Measurements from ENCODE around the gene CFAP20DC. TPM values are rescaled to one million over a fixed set of nuclear protein-coding genes. Genes with fewer than 3 reads are reported as not detected.

CFAP20DC gene
- total and polyA plus RNA-seq, 4 donors: 0.98 to 2.1 (median 1.5) TPM

DNA sequence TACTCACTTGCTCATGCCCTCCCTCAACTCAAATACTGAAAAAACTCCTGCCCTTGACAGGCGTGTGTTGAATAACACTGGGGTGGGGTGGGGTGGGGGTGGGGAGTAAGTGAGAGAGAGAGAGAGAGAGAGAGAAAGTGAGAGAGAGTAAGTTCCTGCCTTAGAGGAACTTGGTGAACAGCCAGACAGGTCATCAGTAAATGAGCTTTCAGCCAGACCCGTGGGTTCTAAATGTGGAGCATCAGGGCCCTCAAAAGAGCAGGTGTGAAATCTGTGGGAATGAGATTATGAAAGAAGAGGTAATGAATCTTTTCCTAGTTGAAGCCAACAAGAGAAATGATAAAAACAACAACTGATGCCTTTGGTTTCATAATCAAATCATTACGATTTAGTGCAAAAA lies 248.9 kb downstream of the CFAP20DC start:
- WGBS: 57% methylated on average over 3 of the region's 3 CpGs
- Histone ChIP-seq H3K27me3 (ENCODE audit: control insufficient read depth in 4 of 4, insufficient read depth in 4 of 4, low read length in 3 of 4) (no peaks in the 10 kb centered on the region), H3K9ac (ENCODE audit: low read depth in 1 of 2, low read length in 2 of 2) (no peak overlapping the region), H3K27ac (ENCODE audit: low read depth in 1 of 2, low read length in 2 of 2) (no peak overlapping the region), H3K9me3 (ENCODE audit: control insufficient read depth in 4 of 4, low read length in 3 of 4) (no peaks in the 10 kb centered on the region), H3K4me1 (ENCODE audit: control insufficient read depth in 4 of 4, insufficient read depth in 4 of 4, low read length in 3 of 4) (peaks cover 0 to 2% (median 0%) of the 10 kb centered on the region in 4 donors), H3K4me3 (ENCODE audit: low read depth in 1 of 3, low read length in 3 of 3) (no peak overlapping the region), H3K36me3 (ENCODE audit: control insufficient read depth in 4 of 4, insufficient read depth in 3 of 4, low read depth in 1 of 4, low read length in 3 of 4) (no peaks in the 10 kb centered on the region)
- no peak for DNase-seq (ENCODE audit: low spot score)
- no peak for TF ChIP-seq RAD21 (IDR thresholded peaks at IDR 0.05)
- no peak for TF ChIP-seq HNF4A (conservative IDR thresholded peaks at IDR 0.05)
- TF ChIP-seq FOXA2 (IDR thresholded peaks at IDR 0.05): no peak
- no peak for TF ChIP-seq JUND (IDR thresholded peaks at IDR 0.05)
- no peak for TF ChIP-seq REST (IDR thresholded peaks at IDR 0.05)
- no peak for TF ChIP-seq NR2F2 (IDR thresholded peaks at IDR 0.05)

DNA sequence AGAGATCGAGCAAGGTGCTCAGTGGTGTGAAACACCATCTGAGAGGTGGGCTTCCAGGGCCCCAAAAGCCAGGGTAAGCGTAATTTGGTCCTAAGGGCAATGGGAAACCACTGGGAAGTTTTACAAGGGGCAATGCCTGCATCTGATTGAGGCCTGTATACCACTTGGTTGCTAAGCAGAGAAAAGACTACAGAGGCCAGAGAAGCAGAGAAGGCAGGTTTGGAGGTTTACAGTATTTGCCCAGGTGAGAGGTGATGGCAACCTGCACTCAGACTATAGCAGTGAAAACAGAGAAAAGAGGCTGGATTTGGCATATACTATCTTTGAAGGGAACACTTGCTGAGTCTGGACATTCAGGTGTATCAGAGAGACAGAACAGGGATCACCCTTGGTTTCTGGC lies 249.8 kb downstream of the CFAP20DC start:
- H3K4me1 ChIP-seq (ENCODE audit: control insufficient read depth in 4 of 4, insufficient read depth in 4 of 4, low read length in 3 of 4): peaks cover 0 to 2% (median 0%) of the 10 kb centered on the region in 4 donors
- 94% methylated on average over 2 of the region's 2 CpGs for WGBS
- no peaks in the 10 kb centered on the region for H3K9me3 ChIP-seq (ENCODE audit: control insufficient read depth in 4 of 4, low read length in 3 of 4)

DNA sequence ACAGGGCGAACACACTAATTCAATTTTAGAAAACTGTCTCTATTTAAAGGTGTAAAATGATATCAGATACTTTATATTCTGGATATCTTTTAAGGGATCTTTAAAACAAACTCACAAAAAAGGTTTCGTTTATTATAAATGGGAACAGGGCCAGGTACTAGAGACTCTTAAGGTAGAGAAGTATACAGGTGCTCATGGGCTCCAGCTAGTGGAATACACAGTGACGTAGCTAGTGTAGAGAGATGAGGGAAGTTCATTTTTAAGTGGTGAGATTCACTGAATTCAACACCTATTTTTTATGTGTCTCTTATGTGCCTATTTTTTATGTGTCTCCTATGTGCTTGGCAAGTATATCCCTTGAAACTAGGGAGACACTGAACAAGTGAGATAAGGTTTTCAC lies 250.6 kb downstream of the CFAP20DC start:
- 77% methylated on average over 3 of the region's 3 CpGs for WGBS
- no peak overlapping the region for H3K9ac ChIP-seq (ENCODE audit: low read depth in 1 of 2, low read length in 2 of 2)
- H3K27ac ChIP-seq (ENCODE audit: low read depth in 1 of 2, low read length in 2 of 2): no peak overlapping the region
- no peaks in the 10 kb centered on the region for H3K27me3 ChIP-seq (ENCODE audit: control insufficient read depth in 4 of 4, insufficient read depth in 4 of 4, low read length in 3 of 4)
- peaks cover 0 to 5% (median 1%) of the 10 kb centered on the region in 4 donors for H3K4me1 ChIP-seq (ENCODE audit: control insufficient read depth in 4 of 4, insufficient read depth in 4 of 4, low read length in 3 of 4)
- TF ChIP-seq, protein P1, sequence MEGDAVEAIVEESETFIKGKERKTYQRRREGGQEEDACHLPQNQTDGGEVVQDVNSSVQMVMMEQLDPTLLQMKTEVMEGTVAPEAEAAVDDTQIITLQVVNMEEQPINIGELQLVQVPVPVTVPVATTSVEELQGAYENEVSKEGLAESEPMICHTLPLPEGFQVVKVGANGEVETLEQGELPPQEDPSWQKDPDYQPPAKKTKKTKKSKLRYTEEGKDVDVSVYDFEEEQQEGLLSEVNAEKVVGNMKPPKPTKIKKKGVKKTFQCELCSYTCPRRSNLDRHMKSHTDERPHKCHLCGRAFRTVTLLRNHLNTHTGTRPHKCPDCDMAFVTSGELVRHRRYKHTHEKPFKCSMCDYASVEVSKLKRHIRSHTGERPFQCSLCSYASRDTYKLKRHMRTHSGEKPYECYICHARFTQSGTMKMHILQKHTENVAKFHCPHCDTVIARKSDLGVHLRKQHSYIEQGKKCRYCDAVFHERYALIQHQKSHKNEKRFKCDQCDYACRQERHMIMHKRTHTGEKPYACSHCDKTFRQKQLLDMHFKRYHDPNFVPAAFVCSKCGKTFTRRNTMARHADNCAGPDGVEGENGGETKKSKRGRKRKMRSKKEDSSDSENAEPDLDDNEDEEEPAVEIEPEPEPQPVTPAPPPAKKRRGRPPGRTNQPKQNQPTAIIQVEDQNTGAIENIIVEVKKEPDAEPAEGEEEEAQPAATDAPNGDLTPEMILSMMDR (IDR thresholded peaks at IDR 0.05; ENCODE audit: low read depth, low read length, missing input control): no peak
- TF ChIP-seq JUND (IDR thresholded peaks at IDR 0.05): no peak
- no peak for TF ChIP-seq SP1 (IDR thresholded peaks at IDR 0.05)
- no peak for TF ChIP-seq YY1 (IDR thresholded peaks at IDR 0.05)
- no peak for TF ChIP-seq EGR1 (IDR thresholded peaks at IDR 0.05; ENCODE audit: low read depth in 2 of 2)
- no peak for TF ChIP-seq FOXA1 (IDR thresholded peaks at IDR 0.05)
- TF ChIP-seq TAF1 (conservative IDR thresholded peaks at IDR 0.05): no peak
- no peak for TF ChIP-seq RAD21 (IDR thresholded peaks at IDR 0.05)
- no peak for TF ChIP-seq RXRA (IDR thresholded peaks at IDR 0.05)
- TF ChIP-seq NR2F2 (IDR thresholded peaks at IDR 0.05): no peak
- no peak for TF ChIP-seq FOXA2 (IDR thresholded peaks at IDR 0.05)
- TF ChIP-seq MAX (IDR thresholded peaks at IDR 0.05): no peak
- no peak for TF ChIP-seq ATF3 (IDR thresholded peaks at IDR 0.05)
- TF ChIP-seq, protein P2, sequence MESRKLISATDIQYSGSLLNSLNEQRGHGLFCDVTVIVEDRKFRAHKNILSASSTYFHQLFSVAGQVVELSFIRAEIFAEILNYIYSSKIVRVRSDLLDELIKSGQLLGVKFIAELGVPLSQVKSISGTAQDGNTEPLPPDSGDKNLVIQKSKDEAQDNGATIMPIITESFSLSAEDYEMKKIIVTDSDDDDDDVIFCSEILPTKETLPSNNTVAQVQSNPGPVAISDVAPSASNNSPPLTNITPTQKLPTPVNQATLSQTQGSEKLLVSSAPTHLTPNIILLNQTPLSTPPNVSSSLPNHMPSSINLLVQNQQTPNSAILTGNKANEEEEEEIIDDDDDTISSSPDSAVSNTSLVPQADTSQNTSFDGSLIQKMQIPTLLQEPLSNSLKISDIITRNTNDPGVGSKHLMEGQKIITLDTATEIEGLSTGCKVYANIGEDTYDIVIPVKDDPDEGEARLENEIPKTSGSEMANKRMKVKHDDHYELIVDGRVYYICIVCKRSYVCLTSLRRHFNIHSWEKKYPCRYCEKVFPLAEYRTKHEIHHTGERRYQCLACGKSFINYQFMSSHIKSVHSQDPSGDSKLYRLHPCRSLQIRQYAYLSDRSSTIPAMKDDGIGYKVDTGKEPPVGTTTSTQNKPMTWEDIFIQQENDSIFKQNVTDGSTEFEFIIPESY (IDR thresholded peaks at IDR 0.05): no peak
- no peak for TF ChIP-seq HNF4A (conservative IDR thresholded peaks at IDR 0.05)
- H3K4me3 ChIP-seq (ENCODE audit: low read depth in 1 of 3, low read length in 3 of 3): no peak overlapping the region
- H3K9me3 ChIP-seq (ENCODE audit: control insufficient read depth in 4 of 4, low read length in 3 of 4): no peaks in the 10 kb centered on the region
- DNase-seq (ENCODE audit: low spot score): no peak
- H3K36me3 ChIP-seq (ENCODE audit: control insufficient read depth in 4 of 4, insufficient read depth in 3 of 4, low read depth in 1 of 4, low read length in 3 of 4): no peaks in the 10 kb centered on the region

More for the DNA sequence above, 249.8 kb downstream of the CFAP20DC start:
- H3K27me3 ChIP-seq (ENCODE audit: control insufficient read depth in 4 of 4, insufficient read depth in 4 of 4, low read length in 3 of 4): no peaks in the 10 kb centered on the region
- no peak overlapping the region for H3K9ac ChIP-seq (ENCODE audit: low read depth in 1 of 2, low read length in 2 of 2)
- no peak for DNase-seq (ENCODE audit: low spot score)
- H3K36me3 ChIP-seq (ENCODE audit: control insufficient read depth in 4 of 4, insufficient read depth in 3 of 4, low read depth in 1 of 4, low read length in 3 of 4): no peaks in the 10 kb centered on the region
- H3K27ac ChIP-seq (ENCODE audit: low read depth in 1 of 2, low read length in 2 of 2): no peak overlapping the region
- TF ChIP-seq, protein P1 (IDR thresholded peaks at IDR 0.05; ENCODE audit: low read depth, low read length, missing input control): no peak
- TF ChIP-seq FOXA1 (IDR thresholded peaks at IDR 0.05): no peak
- H3K4me3 ChIP-seq (ENCODE audit: low read depth in 1 of 3, low read length in 3 of 3): no peak overlapping the region
